ENCODE measurements around the gene ANTXR1. TPM values are rescaled to one million over a fixed set of nuclear protein-coding genes. Genes with fewer than 3 reads are reported as not detected.

The ANTXR1 gene
- total RNA-seq, 4 donors from 2014 or later = 52.8 to 116 (median 98.9) TPM

DNA sequence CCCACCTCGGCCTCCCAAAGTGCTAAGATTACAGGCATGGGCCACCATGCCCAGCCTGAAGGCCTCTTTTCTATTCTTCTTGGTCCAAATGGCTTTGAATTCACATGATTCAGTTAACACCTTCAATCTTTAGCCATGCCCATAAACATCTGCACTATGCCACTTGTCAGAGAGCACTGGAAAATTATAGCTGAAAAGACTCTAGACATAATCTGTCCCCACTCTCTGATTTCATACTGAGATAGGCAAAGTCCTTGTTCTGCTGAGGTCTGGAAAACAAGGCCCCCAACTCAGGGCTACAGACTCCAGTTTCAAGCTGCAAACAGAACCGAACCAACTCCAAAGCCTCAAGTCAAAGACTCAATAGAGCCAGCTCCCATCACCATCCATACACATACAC lies 170.7 kb downstream of the ANTXR1 start:
- Histone ChIP-seq H3K27ac (peak overlapping the region in 2 of 4 donors; percentile 8), H3K36me3 (peaks cover 0 to 60% of the 10 kb centered on the region in 2 donors)

GRCh38 chr2:69184224-69184623 lies 171.2 kb downstream of the ANTXR1 start:
- H3K9me3 ChIP-seq = no peaks in the 10 kb centered on the region
- peaks cover 7 to 41% (median 11%) of the 10 kb centered on the region in 3 donors for H3K4me1 ChIP-seq
- H3K27ac ChIP-seq = peak overlapping the region in 2 of 4 donors; percentile 8
- no peaks in the 10 kb centered on the region for H3K27me3 ChIP-seq
- 68 to 88% methylated on average over 5 of the region's 5 CpGs for WGBS, 2 donors (ENCODE audit: low coverage in 1 of 2)
- TF ChIP-seq POLR2AphosphoS5 (IDR thresholded peaks at IDR 0.05) = no peak
- no peak for TF ChIP-seq CTCF (IDR thresholded peaks at IDR 0.05)
- no peak for TF ChIP-seq EP300 (IDR thresholded peaks at IDR 0.05)
- TF ChIP-seq POLR2A (IDR thresholded peaks at IDR 0.05) = no peak
- ATAC-seq = no peak
- H3K36me3 ChIP-seq = peaks cover 0 to 60% of the 10 kb centered on the region in 2 donors
- H3K4me3 ChIP-seq = no peak overlapping the region

More for the DNA sequence above, 170.7 kb downstream of the ANTXR1 start:
- Histone ChIP-seq H3K9me3 (no peaks in the 10 kb centered on the region), H3K4me1 (peaks cover 7 to 41% (median 10%) of the 10 kb centered on the region in 3 donors), H3K27me3 (no peaks in the 10 kb centered on the region), H3K4me3 (no peak overlapping the region)
- 90 to 100% methylated on average over 1 to 2 of the region's 2 CpGs for WGBS, 2 donors (ENCODE audit: low coverage in 1 of 2)
- ATAC-seq = no peak
- no peak for TF ChIP-seq POLR2A (IDR thresholded peaks at IDR 0.05)
- no peak for TF ChIP-seq POLR2AphosphoS5 (IDR thresholded peaks at IDR 0.05)
- TF ChIP-seq EP300 (IDR thresholded peaks at IDR 0.05) = no peak
- no peak for TF ChIP-seq CTCF (IDR thresholded peaks at IDR 0.05)

DNA sequence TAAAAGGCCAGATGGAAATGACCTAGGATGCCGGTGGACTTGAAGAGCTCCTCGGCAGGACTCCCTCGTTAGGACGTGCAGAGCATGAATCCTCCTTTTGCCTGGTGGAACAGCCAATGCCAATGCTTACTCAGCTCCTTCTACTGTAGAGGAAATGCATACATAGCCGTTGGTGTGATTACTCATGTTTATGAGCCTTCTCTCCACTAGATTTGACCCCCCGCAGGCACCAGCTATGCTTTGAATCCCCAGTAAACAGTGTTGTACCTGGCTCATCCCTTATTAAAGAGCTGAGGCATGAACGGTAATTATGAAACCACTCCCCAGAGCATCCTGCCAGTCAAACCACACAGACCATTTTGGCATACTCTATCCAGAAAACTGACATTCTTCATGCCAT lies 172.8 kb downstream of the ANTXR1 start:
- Histone ChIP-seq H3K27me3 (no peaks in the 10 kb centered on the region), H3K36me3 (peaks cover 0 to 60% of the 10 kb centered on the region in 2 donors), H3K4me3 (no peak overlapping the region), H3K27ac (no peak overlapping the region), H3K4me1 (peaks cover 10 to 41% (median 15%) of the 10 kb centered on the region in 3 donors), H3K9me3 (no peaks in the 10 kb centered on the region)
- no peak for ATAC-seq
- TF ChIP-seq POLR2AphosphoS5 (IDR thresholded peaks at IDR 0.05) (no peak), EP300 (IDR thresholded peaks at IDR 0.05) (no peak)
- WGBS, 2 donors (ENCODE audit: low coverage in 1 of 2) = 28 to 85% methylated on average over 3 to 7 of the region's 7 CpGs

- Histone ChIP-seq H3K4me3 (no peak overlapping the region), H3K4me1 (peaks cover 13 to 43% (median 20%) of the 10 kb centered on the region in 3 donors), H3K9me3 (no peaks in the 10 kb centered on the region), H3K27me3 (no peaks in the 10 kb centered on the region), H3K36me3 (peaks cover 0 to 59% of the 10 kb centered on the region in 2 donors), H3K27ac (no peak overlapping the region)
- 92 to 100% methylated on average over 3 of the region's 3 CpGs for WGBS, 2 donors (ENCODE audit: low coverage in 1 of 2)
- ATAC-seq = no peak
- TF ChIP-seq POLR2AphosphoS5 (IDR thresholded peaks at IDR 0.05) (no peak), EP300 (IDR thresholded peaks at IDR 0.05) (no peak), CTCF (IDR thresholded peaks at IDR 0.05) (no peak), POLR2A (IDR thresholded peaks at IDR 0.05) (no peak)
These were observed 173.6 kb downstream of the ANTXR1 start for GRCh38 chr2:69186614-69187013.

DNA sequence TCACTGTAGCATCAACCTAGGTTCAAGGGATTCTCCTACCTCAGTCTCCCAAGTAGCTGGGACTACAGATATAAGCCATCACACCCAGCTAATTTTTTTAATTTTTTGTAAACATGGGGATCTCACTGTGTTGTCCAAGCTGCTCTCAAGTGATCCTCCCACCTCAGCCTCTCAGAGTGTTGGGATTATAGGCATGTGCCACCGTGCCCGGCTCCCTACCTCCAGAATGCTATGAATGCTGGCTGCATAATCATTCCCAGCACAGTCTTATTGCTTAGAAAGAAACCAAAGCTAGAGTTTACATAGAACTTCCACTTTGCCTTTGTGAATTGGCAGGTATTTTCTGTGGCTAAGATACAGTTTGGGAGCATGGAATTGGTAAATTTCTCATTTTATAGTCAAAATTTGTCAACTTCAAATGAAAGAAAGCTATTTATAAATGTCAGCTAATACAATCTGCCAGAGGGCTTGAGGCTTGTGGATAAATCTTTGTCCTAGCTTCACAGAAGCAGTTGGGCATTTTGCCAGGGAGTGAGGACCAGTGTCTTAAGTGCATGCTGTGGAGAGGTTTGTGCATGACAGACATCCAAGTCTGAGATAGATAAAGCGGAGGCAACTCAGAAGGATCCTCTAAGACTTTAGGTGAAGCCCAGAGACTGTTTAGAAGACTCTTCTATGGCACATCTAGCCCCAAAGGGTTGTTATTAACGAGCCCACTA lies 175.4 kb downstream of the ANTXR1 start:
- no peak for ATAC-seq
- Histone ChIP-seq H3K4me1 (peaks cover 13 to 49% (median 20%) of the 10 kb centered on the region in 3 donors), H3K27ac (peak overlapping the region in 2 of 4 donors; percentile 14 to 26), H3K27me3 (no peaks in the 10 kb centered on the region), H3K36me3 (peaks cover 0 to 59% of the 10 kb centered on the region in 2 donors), H3K4me3 (no peak overlapping the region), H3K9me3 (no peaks in the 10 kb centered on the region)
- 47 to 89% methylated on average over 3 to 4 of the region's 4 CpGs for WGBS, 2 donors (ENCODE audit: low coverage in 1 of 2)
- no peak for TF ChIP-seq EP300 (IDR thresholded peaks at IDR 0.05)
- TF ChIP-seq POLR2AphosphoS5 (IDR thresholded peaks at IDR 0.05) = no peak
- TF ChIP-seq CTCF (IDR thresholded peaks at IDR 0.05) = no peak
- TF ChIP-seq POLR2A (IDR thresholded peaks at IDR 0.05) = no peak

Measured in gastroesophageal sphincter (tissue), 4 donors.